ENCODE results near the gene APCDD1L. TPM values are rescaled to one million over a fixed set of nuclear protein-coding genes. Genes with fewer than 3 reads are reported as not detected.

APCDD1L gene
- total and polyA plus RNA-seq, 8 donors, result 0.16 to 1.8 (median 0.32) TPM

GRCh38 chr20:58495623-58496428 is 19.4 kb downstream of the APCDD1L start:
- ATAC-seq, result no peak
- no peak for FAIRE-seq
- Histone ChIP-seq H3K27ac (no peak overlapping the region), H3K4me1 (no peaks in the 10 kb centered on the region), H3K4me3 (no peak overlapping the region), H3K9me3 (no peaks in the 10 kb centered on the region), H3K27me3 (no peaks in the 10 kb centered on the region), H3K36me3 (no peaks in the 10 kb centered on the region)
- intact Hi-C loops (cut with DNase I), result no loop called here
- 85 to 90% methylated on average over 15 of the region's 15 CpGs for WGBS, 2 donors
- DNase-seq, result no peak
- TF ChIP-seq, protein P1, sequence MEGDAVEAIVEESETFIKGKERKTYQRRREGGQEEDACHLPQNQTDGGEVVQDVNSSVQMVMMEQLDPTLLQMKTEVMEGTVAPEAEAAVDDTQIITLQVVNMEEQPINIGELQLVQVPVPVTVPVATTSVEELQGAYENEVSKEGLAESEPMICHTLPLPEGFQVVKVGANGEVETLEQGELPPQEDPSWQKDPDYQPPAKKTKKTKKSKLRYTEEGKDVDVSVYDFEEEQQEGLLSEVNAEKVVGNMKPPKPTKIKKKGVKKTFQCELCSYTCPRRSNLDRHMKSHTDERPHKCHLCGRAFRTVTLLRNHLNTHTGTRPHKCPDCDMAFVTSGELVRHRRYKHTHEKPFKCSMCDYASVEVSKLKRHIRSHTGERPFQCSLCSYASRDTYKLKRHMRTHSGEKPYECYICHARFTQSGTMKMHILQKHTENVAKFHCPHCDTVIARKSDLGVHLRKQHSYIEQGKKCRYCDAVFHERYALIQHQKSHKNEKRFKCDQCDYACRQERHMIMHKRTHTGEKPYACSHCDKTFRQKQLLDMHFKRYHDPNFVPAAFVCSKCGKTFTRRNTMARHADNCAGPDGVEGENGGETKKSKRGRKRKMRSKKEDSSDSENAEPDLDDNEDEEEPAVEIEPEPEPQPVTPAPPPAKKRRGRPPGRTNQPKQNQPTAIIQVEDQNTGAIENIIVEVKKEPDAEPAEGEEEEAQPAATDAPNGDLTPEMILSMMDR (IDR thresholded peaks at IDR 0.05), result no peak

GRCh38 chr20:58494923-58495622 is 20.1 kb downstream of the APCDD1L start:
- 69 to 80% methylated on average over 13 of the region's 13 CpGs for WGBS, 2 donors
- FAIRE-seq (no peak), ATAC-seq (no peak), DNase-seq (no peak)
- intact Hi-C loops (cut with DNase I), result no loop called here
- Histone ChIP-seq H3K36me3 (no peaks in the 10 kb centered on the region), H3K4me1 (no peaks in the 10 kb centered on the region), H3K4me3 (no peak overlapping the region), H3K9me3 (no peaks in the 10 kb centered on the region), H3K27ac (no peak overlapping the region), H3K27me3 (no peaks in the 10 kb centered on the region)
- TF ChIP-seq, protein P1 (IDR thresholded peaks at IDR 0.05), result no peak

- no peak for DNase-seq
- H3K4me1 ChIP-seq, result no peaks in the 10 kb centered on the region
- no peak overlapping the region for H3K4me3 ChIP-seq
- TF ChIP-seq, protein P1 (IDR thresholded peaks at IDR 0.05), result no peak
- no peaks in the 10 kb centered on the region for H3K9me3 ChIP-seq
- no peaks in the 10 kb centered on the region for H3K36me3 ChIP-seq
- intact Hi-C loops (cut with DNase I), result no loop called here
- no peak for ATAC-seq
- no peak for FAIRE-seq
- H3K27ac ChIP-seq, result no peak overlapping the region
- 50 to 67% methylated on average over 4 of the region's 4 CpGs for WGBS, 2 donors
- no peaks in the 10 kb centered on the region for H3K27me3 ChIP-seq
These were observed 22.2 kb downstream of the APCDD1L start for GRCh38 chr20:58492795-58493524.

GRCh38 chr20:58492074-58492718 is 23.0 kb downstream of the APCDD1L start:
- intact Hi-C loops (cut with DNase I), result no loop called here
- no peak for ATAC-seq
- TF ChIP-seq, protein P1 (IDR thresholded peaks at IDR 0.05), result no peak
- no peak for DNase-seq
- no peaks in the 10 kb centered on the region for H3K9me3 ChIP-seq
- no peaks in the 10 kb centered on the region for H3K27me3 ChIP-seq
- H3K4me1 ChIP-seq, result no peaks in the 10 kb centered on the region
- 72 to 81% methylated on average over 7 of the region's 7 CpGs for WGBS, 2 donors
- no peak overlapping the region for H3K4me3 ChIP-seq
- H3K27ac ChIP-seq, result no peak overlapping the region
- no peak for FAIRE-seq
- no peaks in the 10 kb centered on the region for H3K36me3 ChIP-seq
